GM12864 (cell line): ENCODE measurements around the gene IVNS1ABP.

ENCODE experiments used
- DNase-seq: peaks from one replicate; pipeline ENCODE4 v3.0.0-alpha.2; 2011; ENCODE audit warnings: low read depth
- H3K4me3 ChIP-seq: 2 replicates; pipeline ENCODE4 v1.5.1; 2011; ENCODE audit warnings: mild to moderate bottlenecking, low read depth, low read length, control low read depth
- TF ChIP-seq, protein P1 (sequence below): IDR thresholded peaks from 2 replicates; pipeline ENCODE4 v1.5.1; 2011; ENCODE audit warnings: low read depth, mild to moderate bottlenecking, moderate library complexity, low read length, control low read depth, inconsistent platforms; ENCODE audit errors: missing control alignments

The IVNS1ABP gene

DNA sequence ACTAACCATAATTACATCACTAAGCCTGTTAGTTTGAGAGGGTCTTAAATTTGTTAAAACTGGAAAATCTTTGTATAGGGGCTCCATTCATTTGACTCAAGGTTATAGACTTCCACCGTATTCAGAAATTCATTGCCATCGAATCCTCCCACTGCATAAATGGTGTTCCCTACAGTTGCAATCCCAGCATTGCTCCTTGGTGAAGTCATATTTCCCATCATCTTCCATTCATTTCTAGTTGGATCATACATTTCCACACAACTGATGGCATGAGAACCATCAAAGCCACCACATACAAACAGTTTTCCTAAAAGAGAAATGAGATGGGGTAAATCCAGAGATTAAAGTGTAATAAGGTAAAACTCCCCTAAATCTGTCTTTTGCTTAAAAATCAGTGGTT lies 19.1 kb downstream of the IVNS1ABP start:
- DNase-seq, result no peak
- H3K4me3 ChIP-seq, result no peak overlapping the region
- TF ChIP-seq, protein P1, sequence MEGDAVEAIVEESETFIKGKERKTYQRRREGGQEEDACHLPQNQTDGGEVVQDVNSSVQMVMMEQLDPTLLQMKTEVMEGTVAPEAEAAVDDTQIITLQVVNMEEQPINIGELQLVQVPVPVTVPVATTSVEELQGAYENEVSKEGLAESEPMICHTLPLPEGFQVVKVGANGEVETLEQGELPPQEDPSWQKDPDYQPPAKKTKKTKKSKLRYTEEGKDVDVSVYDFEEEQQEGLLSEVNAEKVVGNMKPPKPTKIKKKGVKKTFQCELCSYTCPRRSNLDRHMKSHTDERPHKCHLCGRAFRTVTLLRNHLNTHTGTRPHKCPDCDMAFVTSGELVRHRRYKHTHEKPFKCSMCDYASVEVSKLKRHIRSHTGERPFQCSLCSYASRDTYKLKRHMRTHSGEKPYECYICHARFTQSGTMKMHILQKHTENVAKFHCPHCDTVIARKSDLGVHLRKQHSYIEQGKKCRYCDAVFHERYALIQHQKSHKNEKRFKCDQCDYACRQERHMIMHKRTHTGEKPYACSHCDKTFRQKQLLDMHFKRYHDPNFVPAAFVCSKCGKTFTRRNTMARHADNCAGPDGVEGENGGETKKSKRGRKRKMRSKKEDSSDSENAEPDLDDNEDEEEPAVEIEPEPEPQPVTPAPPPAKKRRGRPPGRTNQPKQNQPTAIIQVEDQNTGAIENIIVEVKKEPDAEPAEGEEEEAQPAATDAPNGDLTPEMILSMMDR, result no peak

- no peak for DNase-seq
- H3K4me3 ChIP-seq, result no peak overlapping the region
- TF ChIP-seq, protein P1, result no peak
Measured at GRCh38 chr1:185295091-185295490, 22.0 kb downstream of the IVNS1ABP start.

DNA sequence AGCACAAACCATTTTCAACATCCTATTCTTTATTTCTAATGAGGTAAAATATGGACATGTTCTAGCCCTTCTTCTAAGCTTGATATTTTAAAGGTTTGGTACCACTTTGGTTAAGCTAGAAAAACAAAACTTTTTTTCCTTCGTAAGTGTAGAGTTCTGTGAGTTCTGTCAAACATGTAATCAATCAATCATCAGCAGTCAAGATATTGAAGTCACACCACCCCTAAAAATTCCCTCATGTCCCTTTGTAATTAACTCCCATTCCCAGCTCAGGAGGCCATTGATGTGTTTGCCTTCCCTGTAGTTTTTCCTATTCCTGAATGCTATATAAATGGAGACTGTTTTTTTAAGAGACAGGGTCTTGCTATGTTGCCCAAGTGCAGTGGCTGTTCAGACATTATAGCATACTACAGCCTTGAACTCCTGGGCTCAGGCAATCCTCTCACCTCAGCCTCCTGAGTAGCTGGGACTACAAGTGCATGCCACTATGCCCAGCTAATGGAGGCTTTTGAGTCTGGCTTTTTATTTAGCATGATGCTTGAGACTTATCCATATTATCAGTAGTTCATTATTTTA lies 23.0 kb downstream of the IVNS1ABP start:
- TF ChIP-seq, protein P1, result no peak
- no peak for DNase-seq
- H3K4me3 ChIP-seq, result no peak overlapping the region

- no peak for DNase-seq
- H3K4me3 ChIP-seq, result no peak overlapping the region
- TF ChIP-seq, protein P1, result no peak
Measured at GRCh38 chr1:185292237-185292636, 24.8 kb downstream of the IVNS1ABP start.

GRCh38 chr1:185291652-185292051 lies 25.4 kb downstream of the IVNS1ABP start:
- no peak overlapping the region for H3K4me3 ChIP-seq
- no peak for DNase-seq
- TF ChIP-seq, protein P1, result no peak

- H3K4me3 ChIP-seq, result no peak overlapping the region
- no peak for DNase-seq
- TF ChIP-seq, protein P1, result no peak
Measured at GRCh38 chr1:185291159-185291558, 25.9 kb downstream of the IVNS1ABP start.

DNA sequence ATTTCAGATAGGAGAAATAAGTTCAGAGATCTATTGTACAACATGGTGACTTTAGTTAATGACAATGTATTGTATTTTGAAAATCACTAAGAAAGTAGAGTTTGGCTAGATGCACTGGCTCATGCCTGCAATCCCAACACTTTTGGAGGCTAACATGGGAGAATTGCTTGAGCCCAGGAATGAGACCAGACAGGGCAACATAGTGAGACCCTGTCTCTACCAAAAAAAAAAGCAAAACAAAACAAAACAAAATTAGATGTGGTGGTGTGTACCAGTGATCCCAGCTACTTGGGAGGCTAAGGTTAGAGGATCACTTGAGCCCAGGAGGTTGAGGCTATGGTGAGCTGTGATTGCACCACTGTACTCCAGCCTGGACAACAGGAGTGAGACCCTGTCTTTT lies 27.2 kb downstream of the IVNS1ABP start:
- no peak for DNase-seq
- no peak overlapping the region for H3K4me3 ChIP-seq
- TF ChIP-seq, protein P1, result no peak
